Endothelial cell of umbilical vein (primary cell): ENCODE data around the gene LSM14B.

Experiments used
- EZH2 ChIP-seq: IDR thresholded peaks from 2 replicates; pipeline ENCODE4 v1.6.1; 2012; ENCODE audit warnings: borderline replicate concordance, low read depth, mild to moderate bottlenecking, moderate library complexity, low read length, inconsistent platforms; ENCODE audit not compliant: severe bottlenecking
- JUN ChIP-seq: IDR thresholded peaks from 2 replicates; pipeline ENCODE4 v1.6.1; 2011; ENCODE audit warnings: borderline replicate concordance, low read depth; ENCODE audit not compliant: insufficient read length, insufficient read depth
- POLR2A ChIP-seq: IDR thresholded peaks from 2 replicates; pipeline ENCODE4 v1.6.1; 2012; ENCODE audit warnings: low read depth, mild to moderate bottlenecking, control low read depth, low read length
- POLR2AphosphoS5 ChIP-seq: IDR thresholded peaks from 2 replicates; pipeline ENCODE4 v1.6.1; 2012; ENCODE audit warnings: low read depth, mild to moderate bottlenecking, control low read depth, low read length, moderate library complexity; ENCODE audit not compliant: insufficient read depth
- TF ChIP-seq, protein P1 (sequence below): IDR thresholded peaks from 2 replicates; pipeline ENCODE4 v1.6.1; 2011; ENCODE audit not compliant: insufficient read depth, insufficient read length
- TF ChIP-seq, protein P2 (sequence below), 2 donors: IDR thresholded peaks; 1 replicate in 1 of 2; 2 replicates in 1 of 2; pipeline ENCODE4 v1.5.1; 2011; ENCODE audit warnings: low read length in 2 of 2, mild to moderate bottlenecking in 2 of 2, moderate library complexity in 2 of 2, control low read depth in 1 of 2, inconsistent platforms in 1 of 2, low read depth in 1 of 2; ENCODE audit not compliant: insufficient read depth in 1 of 2; ENCODE audit errors: extremely low read depth in 1 of 2

DNA sequence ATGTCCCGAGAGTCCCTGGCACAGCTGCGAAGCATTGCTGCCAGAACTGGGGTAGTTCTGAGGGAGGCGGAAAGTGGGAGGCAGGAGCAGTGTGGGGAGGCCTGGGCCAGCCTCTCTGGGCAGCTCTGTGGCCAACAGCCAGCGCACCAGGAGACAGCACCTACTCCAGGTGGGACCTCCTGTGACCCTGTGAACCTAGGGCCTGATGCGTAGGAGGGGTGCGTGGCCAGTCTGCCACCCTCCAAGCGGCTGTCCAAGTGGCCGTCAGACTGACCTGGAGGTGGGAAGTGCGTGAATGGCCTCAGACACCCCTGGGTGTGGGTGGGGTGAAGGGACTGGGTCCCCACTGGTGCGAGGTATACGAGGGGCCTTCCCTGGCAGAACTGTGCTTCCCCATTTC, 36.8 kb downstream of the LSM14B start:
- TF ChIP-seq, protein P1, sequence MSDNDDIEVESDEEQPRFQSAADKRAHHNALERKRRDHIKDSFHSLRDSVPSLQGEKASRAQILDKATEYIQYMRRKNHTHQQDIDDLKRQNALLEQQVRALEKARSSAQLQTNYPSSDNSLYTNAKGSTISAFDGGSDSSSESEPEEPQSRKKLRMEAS: no peak
- no peak for TF ChIP-seq POLR2A
- TF ChIP-seq, protein P2, sequence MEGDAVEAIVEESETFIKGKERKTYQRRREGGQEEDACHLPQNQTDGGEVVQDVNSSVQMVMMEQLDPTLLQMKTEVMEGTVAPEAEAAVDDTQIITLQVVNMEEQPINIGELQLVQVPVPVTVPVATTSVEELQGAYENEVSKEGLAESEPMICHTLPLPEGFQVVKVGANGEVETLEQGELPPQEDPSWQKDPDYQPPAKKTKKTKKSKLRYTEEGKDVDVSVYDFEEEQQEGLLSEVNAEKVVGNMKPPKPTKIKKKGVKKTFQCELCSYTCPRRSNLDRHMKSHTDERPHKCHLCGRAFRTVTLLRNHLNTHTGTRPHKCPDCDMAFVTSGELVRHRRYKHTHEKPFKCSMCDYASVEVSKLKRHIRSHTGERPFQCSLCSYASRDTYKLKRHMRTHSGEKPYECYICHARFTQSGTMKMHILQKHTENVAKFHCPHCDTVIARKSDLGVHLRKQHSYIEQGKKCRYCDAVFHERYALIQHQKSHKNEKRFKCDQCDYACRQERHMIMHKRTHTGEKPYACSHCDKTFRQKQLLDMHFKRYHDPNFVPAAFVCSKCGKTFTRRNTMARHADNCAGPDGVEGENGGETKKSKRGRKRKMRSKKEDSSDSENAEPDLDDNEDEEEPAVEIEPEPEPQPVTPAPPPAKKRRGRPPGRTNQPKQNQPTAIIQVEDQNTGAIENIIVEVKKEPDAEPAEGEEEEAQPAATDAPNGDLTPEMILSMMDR (IDR thresholded peaks at IDR 0.05; ENCODE audit: extremely low read depth in 1 of 2, insufficient read depth in 1 of 2, low read depth in 1 of 2, low read length in 2 of 2): no peak
- TF ChIP-seq POLR2AphosphoS5: no peak
- TF ChIP-seq EZH2: no peak
- TF ChIP-seq JUN: no peak
